Gastrocnemius medialis (tissue), 4 donors: ENCODE measurements around the gene IDUA.

Source experiments
- CTCF ChIP-seq, 5 experiments: fragments of 450-650 bp in 3 of 5; fragments of 200-600 bp in 2 of 5; sonication (generic) in 2 of 5; IDR thresholded peaks in 4 of 5; conservative IDR thresholded peaks in 1 of 5; 1 replicate in 4 of 5; 2 replicates in 1 of 5; pipeline ENCODE4 v1.5.1; 2016 to 2019; ENCODE audit warnings: antibody characterized with exemption in 5 of 5, mild to moderate bottlenecking in 3 of 5, moderate library complexity in 3 of 5
- POLR2A ChIP-seq, 2 donors: fragments of 450-650 bp; IDR thresholded peaks; one replicate each; pipeline ENCODE4 v1.6.1; 2017; ENCODE audit warnings: antibody characterized with exemption in 2 of 2, mild to moderate bottlenecking in 2 of 2, moderate library complexity in 2 of 2

- TF ChIP-seq CTCF (IDR thresholded peaks at IDR 0.05 in 4 of 5, conservative IDR thresholded peaks at IDR 0.05 in 1 of 5) (no peak), POLR2A (IDR thresholded peaks at IDR 0.05) (no peak)
Measured at GRCh38 chr4:982814-983213, 4.0 kb upstream of the IDUA start.
